MCF 10A (cell line): ENCODE results near the gene C4A. TPM values are rescaled to one million over a fixed set of nuclear protein-coding genes. Genes with fewer than 3 reads are reported as not detected.
A peak's percentile ranks its signal among the peaks of the same experiment; 100 is the strongest.
"Not testable (repeated sequence)": the region's sequence is repeated elsewhere in the genome, so short reads cannot be mapped to it uniquely, and the experiment has no call there.

Source experiments
- BruUV-seq: library from RNA; stranded (reverse); fragments of 400-500 nt; replicated peaks from 2 replicates; lab custom pipeline; 2021; lab: Mats Ljungman, UMichigan
- CTCF ChIA-PET: fragments of 300-600 bp; sonication (Branson Sonifier 250); formaldehyde crosslinking; extraction: SDS; loops from one replicate; lab custom pipeline; 2021; ENCODE audit warnings: antibody characterized with exemption, inconsistent platforms; lab: Yijun Ruan, JAX
- POLR2A ChIA-PET: fragments of 300-600, 350-650 bp; sonication (Branson Sonifier 250); formaldehyde crosslinking; extraction: SDS; loops from one replicate; lab custom pipeline; 2020; ENCODE audit warnings: antibody characterized with exemption, inconsistent platforms; lab: Yijun Ruan, JAX
- DNase-seq: peaks from one replicate; pipeline ENCODE4 v3.0.0-alpha.2; 2018; ENCODE audit not compliant: unreplicated experiment
- H3K27ac Mint-ChIP-seq: one replicate; pipeline ENCODE4 v1.8.0; 2022; ENCODE audit warnings: mild to moderate bottlenecking, low read depth, mixed read lengths; ENCODE audit not compliant: unreplicated experiment
- H3K27me3 Mint-ChIP-seq: one replicate; pipeline ENCODE4 v1.8.0; 2022; ENCODE audit warnings: mixed read lengths; ENCODE audit not compliant: insufficient read depth, unreplicated experiment
- H3K36me3 Mint-ChIP-seq: one replicate; pipeline ENCODE4 v1.8.0; 2022; ENCODE audit warnings: mild to moderate bottlenecking, moderate library complexity, mixed read lengths; ENCODE audit not compliant: insufficient read depth, unreplicated experiment
- H3K4me1 Mint-ChIP-seq: one replicate; pipeline ENCODE4 v1.8.0; 2022; ENCODE audit warnings: mixed read lengths; ENCODE audit not compliant: insufficient read depth, unreplicated experiment
- H3K4me3 Mint-ChIP-seq: one replicate; pipeline ENCODE4 v1.8.0; 2022; ENCODE audit warnings: mild to moderate bottlenecking, moderate library complexity, mixed read lengths; ENCODE audit not compliant: unreplicated experiment
- H3K9me3 Mint-ChIP-seq: one replicate; pipeline ENCODE4 v1.8.0; 2022; ENCODE audit warnings: mixed read lengths; ENCODE audit not compliant: unreplicated experiment
- intact Hi-C: fragments of 100-400 bp; cut with micrococcal nuclease; formaldehyde crosslinking; loops from 2 replicates; pipeline ENCODE4 v1.14.1; 2022
- total RNA-seq: library from RNA; stranded (reverse); gene quantifications from 2 replicates; pipeline ENCODE4 v1.2.3, GENCODE V29; 2022
- TF ChIP-seq, protein P1 (sequence below): fragments of 200-600 bp; IDR thresholded peaks from one replicate; pipeline ENCODE4 v1.8.0; 2022; ENCODE audit warnings: antibody characterized with exemption, mild to moderate bottlenecking; ENCODE audit not compliant: unreplicated experiment

C4A gene
- total RNA-seq, 1 experiment from 2014 or later = 7.7 TPM

DNA sequence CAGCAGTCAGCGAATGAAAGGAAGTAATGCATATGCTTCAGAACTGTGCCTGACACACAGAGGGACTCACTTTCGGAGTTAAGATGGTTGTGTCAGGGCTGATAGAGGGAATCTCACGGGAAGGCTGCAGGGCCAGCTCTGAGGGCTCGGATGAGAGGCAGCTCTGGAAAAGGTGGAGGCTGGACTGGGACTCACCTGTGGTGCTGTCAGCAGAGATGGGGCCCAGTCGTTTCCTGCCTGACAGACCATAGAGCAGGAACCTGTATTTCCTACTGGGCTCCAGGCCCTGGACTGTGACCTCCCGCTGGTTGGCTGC, 65.6 kb downstream of the C4A start:
- H3K4me3 Mint-ChIP-seq = no peak overlapping the region
- H3K27ac Mint-ChIP-seq = no peak overlapping the region
- DNase-seq = no peak
- H3K36me3 Mint-ChIP-seq = no peaks in the 10 kb centered on the region
- H3K9me3 Mint-ChIP-seq = no peaks in the 10 kb centered on the region
- no peaks in the 10 kb centered on the region for H3K27me3 Mint-ChIP-seq
- intact Hi-C loops = no loop called here
- TF ChIP-seq, protein P1, sequence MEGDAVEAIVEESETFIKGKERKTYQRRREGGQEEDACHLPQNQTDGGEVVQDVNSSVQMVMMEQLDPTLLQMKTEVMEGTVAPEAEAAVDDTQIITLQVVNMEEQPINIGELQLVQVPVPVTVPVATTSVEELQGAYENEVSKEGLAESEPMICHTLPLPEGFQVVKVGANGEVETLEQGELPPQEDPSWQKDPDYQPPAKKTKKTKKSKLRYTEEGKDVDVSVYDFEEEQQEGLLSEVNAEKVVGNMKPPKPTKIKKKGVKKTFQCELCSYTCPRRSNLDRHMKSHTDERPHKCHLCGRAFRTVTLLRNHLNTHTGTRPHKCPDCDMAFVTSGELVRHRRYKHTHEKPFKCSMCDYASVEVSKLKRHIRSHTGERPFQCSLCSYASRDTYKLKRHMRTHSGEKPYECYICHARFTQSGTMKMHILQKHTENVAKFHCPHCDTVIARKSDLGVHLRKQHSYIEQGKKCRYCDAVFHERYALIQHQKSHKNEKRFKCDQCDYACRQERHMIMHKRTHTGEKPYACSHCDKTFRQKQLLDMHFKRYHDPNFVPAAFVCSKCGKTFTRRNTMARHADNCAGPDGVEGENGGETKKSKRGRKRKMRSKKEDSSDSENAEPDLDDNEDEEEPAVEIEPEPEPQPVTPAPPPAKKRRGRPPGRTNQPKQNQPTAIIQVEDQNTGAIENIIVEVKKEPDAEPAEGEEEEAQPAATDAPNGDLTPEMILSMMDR = no peak
- ChIA-PET CTCF (interaction anchor here (0.6 to 1.9 kb wide), 19 partner anchors 10 to 1488 kb away, joined by 3 to 12 read pairs (median 4); partner anchors contain the start of gene ATF6B), POLR2A (interaction anchor here (1.2 kb wide), 1 partner anchor 75 kb away, joined by 3 read pairs; the partner anchor contains the start of gene DXO)
- peaks cover 10% of the 10 kb centered on the region for H3K4me1 Mint-ChIP-seq
- no TSS peak for BruUV-seq

- Mint-ChIP-seq H3K4me3 (no peak overlapping the region), H3K27me3 (no peaks in the 10 kb centered on the region), H3K27ac (no peak overlapping the region), H3K36me3 (no peaks in the 10 kb centered on the region), H3K4me1 (peaks cover 10% of the 10 kb centered on the region), H3K9me3 (no peaks in the 10 kb centered on the region)
- peak; percentile 61 for DNase-seq
- no TSS peak for BruUV-seq
- TF ChIP-seq, protein P1 = peak; percentile 84
- CTCF ChIA-PET = interaction anchor here (0.5 to 1.9 kb wide), 21 partner anchors 10 to 1488 kb away, joined by 3 to 12 read pairs (median 4); partner anchors contain the start of gene ATF6B
- POLR2A ChIA-PET = interaction anchor here (1.2 kb wide), 1 partner anchor 76 kb away, joined by 3 read pairs; the partner anchor contains the start of gene DXO
- intact Hi-C loops = loop anchor here (2.0 kb wide), 1 partner anchor 67 kb away; no protein-coding TSS in a partner anchor
These were observed 66.3 kb downstream of the C4A start for GRCh38 chr6:32047855-32048766.

DNA sequence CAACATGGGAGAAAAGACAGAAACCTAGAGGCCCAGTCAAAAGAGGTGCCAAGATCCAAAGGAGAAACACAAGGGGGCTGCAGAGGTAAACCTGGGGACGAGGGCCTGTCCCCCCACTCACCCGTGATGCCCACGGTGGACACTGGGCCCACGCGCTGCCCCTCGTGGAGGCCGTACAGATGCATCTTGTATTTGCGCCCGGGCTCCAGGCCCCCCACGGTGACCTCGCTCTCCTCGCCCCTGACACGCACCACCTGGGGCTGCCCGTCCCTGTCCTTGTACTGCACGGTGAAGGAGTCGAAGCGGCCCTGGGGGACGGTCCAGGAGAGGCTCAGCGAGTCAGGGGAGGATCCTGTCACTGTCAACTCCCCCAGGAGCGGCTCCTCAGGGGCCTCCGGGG, 67.3 kb downstream of the C4A start:
- H3K27me3 Mint-ChIP-seq, BruUV-seq, H3K36me3 Mint-ChIP-seq, H3K4me1 Mint-ChIP-seq, H3K27ac Mint-ChIP-seq, DNase-seq, H3K9me3 Mint-ChIP-seq, H3K4me3 Mint-ChIP-seq: not testable (repeated sequence)
- CTCF ChIA-PET = interaction anchor here (0.6 to 1.7 kb wide), 9 partner anchors 11 to 308 kb away, joined by 3 to 9 read pairs (median 5); partner anchors contain the start of gene ATF6B
- POLR2A ChIA-PET = interaction anchor here (0.6 kb wide), 2 partner anchors 27 to 649 kb away, joined by 3 to 5 read pairs; no protein-coding TSS in a partner anchor
- intact Hi-C loops = loop anchor here (2.0 kb wide), 1 partner anchor 66 kb away; no protein-coding TSS in a partner anchor

DNA sequence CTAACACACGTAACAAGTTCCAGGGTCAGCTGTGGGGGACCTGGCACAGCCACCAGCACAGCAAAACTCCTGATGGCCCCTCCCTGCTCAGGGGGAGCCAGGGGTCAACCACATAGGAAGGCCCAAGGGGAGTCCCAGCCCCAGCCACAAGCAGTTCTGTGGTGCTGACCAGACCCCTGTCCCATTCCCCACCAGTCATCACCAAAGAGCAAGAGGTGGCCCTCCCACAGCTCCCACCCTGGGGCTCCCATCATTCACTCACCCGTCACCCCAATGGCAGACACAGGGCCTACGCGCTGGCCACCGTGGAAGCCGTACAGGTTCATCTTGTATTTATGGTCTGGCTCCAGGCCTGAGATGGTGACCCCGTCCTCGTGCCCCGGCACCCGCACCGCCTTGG, 67.9 kb downstream of the C4A start:
- BruUV-seq = not testable (repeated sequence)

More for the DNA sequence above, 67.9 kb downstream of the C4A start:
- H3K27me3 Mint-ChIP-seq, POLR2A ChIA-PET, H3K9me3 Mint-ChIP-seq, H3K36me3 Mint-ChIP-seq, H3K4me3 Mint-ChIP-seq, DNase-seq, H3K4me1 Mint-ChIP-seq, H3K27ac Mint-ChIP-seq: not testable (repeated sequence)
- intact Hi-C loops = loop anchor here (2.0 kb wide), 1 partner anchor 65 kb away; no protein-coding TSS in a partner anchor
- CTCF ChIA-PET = interaction anchor here (0.6 to 1.4 kb wide), 3 partner anchors 14 to 26 kb away, joined by 3 to 7 read pairs (median 3); no protein-coding TSS in a partner anchor
